GM19240 (cell line): Measurements from ENCODE around the gene HES5.

Experiments
- DNase-seq: peaks from one replicate; pipeline ENCODE4 v3.0.0; 2011; ENCODE audit warnings: low spot score; ENCODE audit not compliant: insufficient read length

HES5 gene

DNA sequence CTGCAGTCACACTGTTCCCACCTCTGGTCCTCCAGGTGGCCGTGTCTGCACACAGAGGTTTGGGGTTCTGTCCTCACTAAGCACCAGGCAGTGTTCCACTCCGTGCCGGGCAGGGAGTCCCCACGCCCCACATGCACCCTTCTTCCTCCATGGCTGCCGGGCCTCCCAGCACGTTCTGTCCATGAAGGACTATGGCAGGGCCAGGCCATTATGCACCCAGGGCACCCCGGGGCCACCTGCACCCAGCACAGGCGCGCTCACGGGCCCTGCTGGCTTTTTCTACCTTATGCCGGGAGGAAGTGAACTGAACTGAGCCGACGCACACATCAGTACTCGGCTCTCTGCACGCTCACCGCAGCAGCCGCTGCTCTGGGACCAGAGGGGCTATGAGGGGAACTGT is 13.9 kb downstream of the HES5 start:
- DNase-seq, result no peak

- no peak for DNase-seq
These were observed 14.3 kb downstream of the HES5 start for GRCh38 chr1:2515763-2516080.

- DNase-seq, result no peak
These were observed 14.9 kb downstream of the HES5 start for GRCh38 chr1:2514863-2515762.

DNA sequence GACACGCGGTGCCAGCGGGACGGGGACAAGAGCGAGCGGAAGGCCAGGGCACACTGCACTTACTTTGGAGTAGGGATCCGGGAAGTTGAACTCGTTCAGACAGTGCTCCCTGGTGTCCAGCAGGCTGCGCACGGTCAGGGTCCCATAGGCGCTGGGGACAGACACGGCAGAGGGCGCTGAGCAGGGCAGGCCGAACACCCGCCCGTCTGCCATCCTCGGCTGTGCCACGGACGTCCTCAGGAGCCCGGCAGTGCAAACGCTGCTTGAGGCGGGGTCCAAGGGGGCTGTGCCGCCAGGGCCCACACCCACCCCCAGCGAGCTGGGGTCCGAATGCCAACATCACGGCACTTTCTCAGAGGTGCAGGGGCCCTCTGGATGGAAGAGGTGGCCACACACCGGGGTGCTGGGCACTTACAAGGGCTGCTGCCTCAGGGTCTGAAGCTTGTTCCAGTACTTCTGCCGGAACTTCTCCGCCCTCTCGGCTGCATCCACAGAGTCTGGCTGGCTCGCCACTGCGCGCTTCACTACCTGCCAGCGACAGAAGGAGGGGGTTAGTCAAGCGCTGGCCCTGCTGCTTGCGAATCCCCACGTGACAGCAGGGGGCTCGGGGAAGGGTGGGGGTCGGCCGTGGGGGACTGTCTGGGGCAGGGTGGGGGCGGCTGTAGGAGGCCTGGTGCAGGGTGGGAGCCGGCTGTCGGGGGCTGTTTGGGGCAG is 16.0 kb downstream of the HES5 start:
- no peak for DNase-seq

DNA sequence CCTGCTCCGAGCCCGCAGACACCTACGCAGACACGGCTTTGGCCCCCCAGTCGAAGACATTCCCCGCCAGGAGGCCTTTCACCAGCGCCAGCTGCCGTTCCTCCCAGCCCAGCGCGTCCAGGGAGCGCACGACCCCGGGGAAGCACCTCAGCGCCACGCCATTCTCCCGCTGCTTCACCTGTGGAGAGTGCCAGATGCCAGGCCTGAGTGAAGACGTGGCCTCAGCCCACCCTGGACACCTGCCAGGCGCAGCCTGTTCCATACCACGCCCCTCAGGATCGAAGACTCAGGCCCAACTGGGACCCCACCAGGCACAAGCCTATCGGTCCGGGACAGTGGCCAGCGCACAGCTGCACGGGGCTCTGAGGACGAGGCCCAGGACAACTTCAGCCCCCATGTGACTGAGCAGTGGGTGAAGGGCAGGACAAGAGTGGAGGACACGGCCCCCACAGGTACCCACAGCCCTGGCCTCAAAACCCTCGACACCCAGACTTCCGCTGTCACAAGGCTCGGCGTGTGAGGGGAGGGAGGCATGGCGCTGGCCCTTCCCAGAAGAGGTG is 17.1 kb downstream of the HES5 start:
- DNase-seq, result no peak

- DNase-seq, result no peak
These were observed 19.5 kb downstream of the HES5 start for GRCh38 chr1:2510366-2511155.

DNA sequence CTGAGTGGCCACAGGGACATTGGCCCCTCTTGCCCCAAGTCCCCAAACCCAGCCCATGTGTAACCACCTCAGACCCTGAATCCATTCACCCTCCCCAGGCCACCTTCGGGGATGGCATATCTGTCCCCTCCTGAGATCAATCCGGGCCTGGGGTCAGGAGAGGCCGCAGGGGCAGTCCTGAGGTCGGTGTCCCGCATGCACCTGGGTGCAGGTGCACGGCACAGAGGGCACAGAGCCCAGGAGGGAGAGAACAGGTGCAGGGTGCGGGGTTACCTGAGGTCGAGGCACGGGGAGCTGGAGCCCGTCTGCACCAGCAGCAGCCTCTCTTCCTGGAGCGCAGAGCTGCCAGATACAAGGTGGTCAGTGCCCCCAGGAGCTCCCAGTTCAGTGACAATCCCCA is 20.5 kb downstream of the HES5 start:
- DNase-seq, result no peak

DNA sequence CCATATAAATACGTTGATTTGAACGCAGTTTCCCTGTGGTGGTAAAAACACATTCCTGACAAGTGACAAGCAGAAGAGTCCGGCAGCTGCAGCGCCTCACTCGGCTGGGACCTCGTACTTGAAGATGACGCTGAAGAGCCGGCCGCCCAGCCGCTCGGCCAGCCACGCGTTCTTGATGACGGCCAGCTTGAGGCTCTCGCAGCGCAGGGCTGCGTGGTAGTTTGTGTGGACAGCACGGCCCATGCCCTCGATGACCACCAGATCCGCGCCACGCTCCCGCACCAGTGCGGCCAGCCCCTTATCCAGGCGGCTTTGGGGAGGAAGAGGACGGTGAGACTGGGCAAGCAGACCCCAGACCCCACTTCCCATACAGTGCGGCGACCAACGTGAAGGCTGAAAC is 21.3 kb downstream of the HES5 start:
- DNase-seq, result no peak

DNA sequence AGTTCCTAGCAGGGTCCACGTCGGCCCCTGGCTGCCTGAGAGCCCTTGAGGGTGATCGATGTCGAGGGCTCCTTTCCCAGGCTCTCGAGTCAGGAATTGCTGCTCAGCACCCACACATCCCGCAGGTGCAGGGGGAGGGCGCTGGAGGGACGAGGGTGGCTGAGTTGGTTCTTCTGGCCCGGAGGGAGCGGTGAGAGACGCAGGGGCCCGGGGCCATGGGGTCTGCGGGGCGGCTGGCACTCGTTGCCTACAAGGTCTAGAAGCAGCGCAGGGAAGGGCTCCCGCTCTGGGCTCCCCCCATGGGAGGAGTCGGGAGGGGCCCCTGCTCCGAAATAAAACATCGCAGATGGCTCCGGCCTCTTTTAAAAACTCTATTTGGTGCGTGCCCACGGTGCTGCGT is 21.9 kb downstream of the HES5 start:
- no peak for DNase-seq

GRCh38 chr1:2507744-2508155 is 22.3 kb downstream of the HES5 start:
- no peak for DNase-seq

GRCh38 chr1:2506901-2507565 is 23.0 kb downstream of the HES5 start:
- no peak for DNase-seq

- no peak for DNase-seq
These were observed 23.8 kb downstream of the HES5 start for GRCh38 chr1:2506007-2506860.

GRCh38 chr1:2505461-2505994 is 24.5 kb downstream of the HES5 start:
- no peak for DNase-seq

GRCh38 chr1:2504949-2505272 is 25.2 kb downstream of the HES5 start:
- DNase-seq, result no peak

DNA sequence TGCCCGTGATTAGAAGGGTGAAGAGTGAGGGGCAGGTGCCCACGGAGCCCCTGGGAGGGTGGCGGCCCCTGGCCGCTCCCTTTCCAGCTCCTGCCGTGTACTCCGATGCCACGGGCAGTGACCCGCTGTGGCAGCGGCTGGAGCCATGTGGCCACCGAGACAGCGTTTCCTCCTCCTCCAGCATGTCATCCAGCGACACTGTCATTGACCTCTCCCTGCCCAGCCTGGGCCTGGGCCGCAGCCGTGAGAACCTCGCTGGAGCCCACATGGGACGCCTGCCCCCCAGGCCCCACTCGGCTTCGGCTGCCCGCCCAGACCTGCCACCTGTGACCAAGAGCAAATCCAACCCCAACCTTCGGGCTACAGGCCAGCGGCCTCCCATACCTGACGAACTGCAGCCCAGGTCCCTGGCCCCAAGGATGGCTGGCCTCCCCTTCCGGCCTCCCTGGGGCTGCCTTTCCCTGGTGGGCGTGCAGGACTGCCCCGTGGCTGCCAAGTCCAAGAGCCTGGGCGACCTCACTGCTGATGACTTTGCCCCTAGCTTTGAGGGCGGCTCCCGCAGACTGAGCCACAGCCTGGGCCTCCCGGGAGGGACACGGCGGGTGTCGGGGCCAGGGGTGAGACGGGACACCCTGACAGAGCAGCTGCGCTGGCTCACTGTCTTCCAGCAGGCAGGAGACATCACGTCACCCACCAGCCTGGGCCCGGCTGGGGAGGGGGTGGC is 25.7 kb downstream of the HES5 start:
- no peak for DNase-seq

DNA sequence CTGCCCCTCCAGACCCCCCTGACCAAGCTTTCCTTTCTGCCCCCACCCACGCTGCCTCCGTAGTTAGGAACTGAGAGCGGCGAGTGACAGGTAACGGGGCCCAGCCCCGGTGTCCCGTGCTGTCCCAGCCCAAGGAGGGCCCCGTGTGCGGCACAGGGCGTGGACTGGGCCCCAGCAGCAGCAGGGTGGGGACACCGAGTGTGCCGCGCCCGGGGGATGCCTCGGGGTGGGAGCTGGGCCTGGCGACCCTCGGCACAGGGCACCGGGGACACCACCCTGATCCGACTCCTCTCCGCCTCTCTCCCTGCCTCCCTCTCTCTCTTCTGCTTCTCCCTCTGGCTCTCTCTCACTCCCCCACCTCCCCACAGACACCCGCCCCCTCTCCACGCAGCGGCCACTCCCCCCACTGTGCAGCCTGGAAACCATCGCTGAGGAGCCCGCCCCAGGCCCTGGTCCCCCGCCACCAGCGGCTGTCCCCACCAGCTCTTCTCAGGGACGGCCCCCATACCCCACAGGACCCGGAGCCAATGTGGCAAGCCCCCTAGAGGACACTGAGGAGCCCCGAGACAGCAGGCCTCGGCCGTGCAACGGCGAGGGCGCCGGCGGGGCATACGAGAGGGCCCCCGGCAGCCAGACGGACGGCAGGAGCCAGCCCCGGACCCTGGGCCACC is 26.4 kb downstream of the HES5 start:
- DNase-seq, result no peak

- DNase-seq, result no peak
These were observed 27.2 kb downstream of the HES5 start for GRCh38 chr1:2502661-2503553.

DNA sequence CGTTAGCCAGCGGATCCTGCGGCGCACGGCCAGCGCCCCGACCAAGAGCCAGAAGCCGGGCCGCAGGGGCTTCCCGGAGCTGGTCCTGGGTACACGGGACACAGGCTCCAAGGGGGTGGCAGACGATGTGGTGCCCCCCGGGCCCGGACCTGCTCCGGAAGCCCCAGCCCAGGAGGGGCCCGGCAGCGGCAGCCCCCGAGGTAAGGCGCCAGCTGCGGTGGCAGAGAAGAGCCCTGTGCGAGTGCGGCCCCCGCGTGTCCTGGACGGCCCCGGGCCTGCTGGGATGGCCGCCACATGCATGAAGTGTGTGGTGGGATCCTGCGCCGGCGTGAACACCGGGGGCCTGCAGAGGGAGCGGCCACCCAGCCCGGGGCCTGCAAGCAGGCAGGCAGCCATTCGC is 27.9 kb downstream of the HES5 start:
- no peak for DNase-seq
